GM21619 (cell line): ENCODE results near the gene MVP.
A peak's percentile ranks its signal among the peaks of the same experiment; 100 is the strongest.

Experiments used
- ATAC-seq: cut with Tn5 transposase; IDR thresholded peaks from one replicate; pipeline ENCODE4 v1.9.1; 2021; ENCODE audit not compliant: unreplicated experiment

The MVP gene

GRCh38 chr16:29840240-29840639, 20.0 kb downstream of the MVP start:
- ATAC-seq = no peak

- ATAC-seq = no peak
Observed at GRCh38 chr16:29841631-29842030, 21.4 kb downstream of the MVP start.

DNA sequence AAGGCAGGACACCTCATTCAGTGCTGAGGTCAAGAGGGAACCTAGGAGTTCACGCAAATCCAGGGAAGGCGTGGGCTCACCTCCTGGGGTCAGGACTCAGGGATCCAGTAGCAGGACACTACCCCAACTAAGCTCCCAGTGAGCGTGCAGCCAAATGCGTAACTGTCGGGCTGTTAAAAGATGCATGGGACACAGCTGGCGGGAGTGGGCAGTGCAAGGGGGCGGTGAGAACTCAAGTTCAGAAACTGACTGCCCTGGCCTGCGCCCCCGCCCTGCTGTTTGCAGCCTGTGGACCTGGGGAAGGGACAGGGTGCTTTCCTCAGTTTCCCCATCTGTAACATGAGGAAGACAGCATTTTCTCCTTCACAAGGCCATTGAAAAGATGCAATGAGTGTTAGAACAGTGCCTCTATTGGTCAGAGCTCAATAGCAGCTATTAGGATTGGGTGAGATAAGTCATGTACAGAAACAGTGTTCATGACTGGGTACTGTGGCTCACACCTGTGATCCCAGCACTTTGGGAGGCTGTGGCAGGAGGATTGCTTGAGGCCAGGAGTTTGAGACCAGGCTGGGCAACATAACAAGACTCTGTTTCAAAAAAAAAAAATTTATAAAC, 22.6 kb downstream of the MVP start:
- no peak for ATAC-seq

DNA sequence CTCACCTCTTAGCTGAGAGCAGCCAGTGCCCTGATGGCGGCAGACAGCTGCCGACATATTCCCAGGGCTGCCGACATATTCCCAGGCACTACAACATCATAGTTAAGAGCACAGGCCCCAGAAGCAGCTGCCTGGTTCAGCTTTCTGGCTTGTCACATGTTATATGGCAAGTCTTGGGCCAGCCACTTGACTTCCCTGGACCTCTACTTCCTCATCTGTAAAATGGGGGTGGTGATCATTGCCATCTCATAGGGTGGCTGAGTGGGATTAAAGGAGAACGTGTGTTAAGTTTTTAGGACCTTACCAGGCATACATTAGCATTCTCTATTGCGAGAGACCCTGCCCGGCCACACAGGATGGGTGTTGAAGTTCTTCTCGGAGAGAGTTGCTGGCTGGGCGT, 23.7 kb downstream of the MVP start:
- no peak for ATAC-seq

DNA sequence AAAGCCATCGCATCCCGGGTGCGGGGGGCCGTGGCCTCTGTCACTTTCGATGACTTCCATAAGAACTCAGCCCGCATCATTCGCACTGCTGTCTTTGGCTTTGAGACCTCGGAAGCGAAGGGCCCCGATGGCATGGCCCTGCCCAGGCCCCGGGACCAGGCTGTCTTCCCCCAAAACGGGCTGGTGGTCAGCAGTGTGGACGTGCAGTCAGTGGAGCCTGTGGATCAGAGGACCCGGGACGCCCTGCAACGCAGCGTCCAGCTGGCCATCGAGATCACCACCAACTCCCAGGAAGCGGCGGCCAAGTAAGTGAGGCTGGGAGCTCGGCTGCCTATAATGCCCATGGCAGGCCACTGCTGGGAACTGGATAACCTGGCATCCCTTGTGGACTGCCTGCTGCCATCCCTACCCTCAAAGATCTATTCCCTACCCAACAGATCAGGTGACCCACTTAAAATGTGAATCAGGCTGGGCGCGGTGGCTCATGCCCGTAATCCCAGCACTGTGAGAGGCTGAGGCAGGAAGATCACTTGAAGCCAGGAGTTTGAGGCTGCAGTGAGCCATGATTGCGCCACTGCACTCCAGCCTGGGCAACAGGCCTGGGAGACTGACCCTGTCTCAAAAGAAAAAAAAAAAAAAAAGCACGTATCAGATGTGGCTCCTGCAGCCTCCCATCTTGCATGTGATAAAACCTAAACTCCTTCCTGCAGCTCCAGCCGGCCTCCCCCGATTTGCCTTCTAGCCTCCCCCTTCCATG, 24.5 kb downstream of the MVP start:
- no peak for ATAC-seq

DNA sequence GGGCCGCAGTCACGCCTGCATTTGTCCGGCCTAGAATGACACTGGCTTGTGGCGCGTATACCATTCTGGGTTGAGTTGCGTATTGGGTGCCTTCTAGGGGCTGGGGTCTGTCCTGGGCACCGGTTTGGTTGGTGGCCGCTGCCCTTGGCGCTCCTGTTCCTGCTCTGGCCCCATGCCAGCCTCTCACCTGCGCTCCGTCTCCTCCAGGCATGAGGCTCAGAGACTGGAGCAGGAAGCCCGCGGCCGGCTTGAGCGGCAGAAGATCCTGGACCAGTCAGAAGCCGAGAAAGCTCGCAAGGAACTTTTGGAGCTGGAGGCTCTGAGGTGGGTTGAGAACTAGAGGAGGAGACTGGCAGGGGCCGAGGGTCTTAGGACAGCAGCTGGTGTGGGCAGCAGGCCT, 25.4 kb downstream of the MVP start:
- ATAC-seq = no peak

DNA sequence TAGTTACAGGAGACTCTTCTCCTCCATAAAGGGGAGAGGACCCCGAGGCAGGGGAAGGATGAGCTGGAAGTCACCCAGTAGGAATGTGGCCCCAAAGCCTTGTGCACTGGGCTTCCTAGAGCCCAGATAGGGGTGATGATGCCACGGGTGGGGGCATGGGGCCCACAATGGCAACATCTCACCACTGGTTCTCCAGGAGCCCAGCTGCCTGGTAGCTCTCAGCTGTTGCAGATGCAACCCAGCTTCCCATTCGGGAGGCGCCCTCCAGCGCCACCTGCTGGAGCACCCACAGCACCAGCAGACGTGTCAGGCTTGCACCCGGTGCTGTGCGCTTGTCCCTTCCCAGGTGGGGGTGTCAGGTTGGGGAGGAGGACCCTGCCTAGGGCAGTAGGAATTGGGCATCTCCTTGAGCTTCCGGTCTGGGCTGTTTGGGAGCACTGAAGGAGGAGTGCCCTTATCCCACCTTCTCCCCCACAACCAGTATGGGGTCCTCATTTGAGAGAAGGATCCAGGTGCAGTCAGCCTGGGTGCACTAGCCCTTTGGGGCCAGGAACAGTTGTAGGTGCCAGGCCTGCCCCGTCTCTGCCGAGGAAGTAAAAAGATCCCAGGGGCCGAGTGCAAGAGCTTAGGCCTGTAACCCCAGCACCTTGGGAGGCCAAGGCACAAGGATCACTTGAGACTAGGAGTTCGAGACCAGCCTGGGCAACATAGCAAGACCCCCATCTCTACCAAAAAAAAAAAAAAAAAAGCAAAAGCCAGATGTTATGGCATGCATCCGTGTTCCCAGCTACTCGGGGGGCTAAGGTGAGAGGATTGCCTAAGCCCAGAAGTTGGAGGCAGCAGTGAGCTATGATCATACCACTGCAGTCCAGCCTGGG, 28.4 kb downstream of the MVP start:
- no peak for ATAC-seq

GRCh38 chr16:29849505-29849904, 29.2 kb downstream of the MVP start:
- ATAC-seq = no peak

DNA sequence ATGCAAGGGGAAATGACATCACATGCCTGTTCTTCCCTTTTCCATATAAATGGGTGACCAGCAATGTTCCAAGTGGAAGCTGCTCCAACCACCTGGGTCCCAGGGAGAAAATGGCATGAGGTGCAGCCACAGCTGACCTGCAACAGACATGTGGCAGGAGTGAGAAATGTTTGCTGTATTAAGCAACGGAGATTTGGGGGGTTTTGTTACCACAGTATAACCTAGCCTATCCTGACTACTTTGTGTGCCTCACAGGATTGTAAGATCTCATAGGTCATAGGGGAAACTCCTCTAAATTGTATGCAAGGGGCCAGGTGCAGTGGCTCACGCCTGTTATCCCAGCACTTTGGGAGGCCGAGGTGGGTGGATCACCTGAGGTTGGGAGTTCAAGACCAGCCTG, 30.7 kb downstream of the MVP start:
- ATAC-seq = no peak

DNA sequence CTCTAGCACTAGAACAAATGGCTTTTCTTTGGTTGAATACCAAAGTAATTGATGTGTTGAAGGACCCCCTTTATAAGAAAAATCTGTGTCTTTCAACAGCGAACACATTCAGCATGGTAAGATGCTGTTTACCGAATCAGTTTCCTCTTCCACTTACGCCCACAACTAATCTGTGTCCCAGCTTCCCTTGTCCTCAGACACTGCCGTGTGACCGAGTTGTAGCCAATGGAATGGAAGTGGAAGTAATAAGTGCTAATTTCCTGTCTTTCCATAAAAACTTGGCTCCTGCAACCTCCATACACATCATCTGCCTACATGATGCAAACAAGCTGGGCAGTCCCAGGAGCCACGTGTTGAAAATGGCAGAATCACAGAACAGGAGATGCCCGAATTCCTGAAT, 32.4 kb downstream of the MVP start:
- ATAC-seq = no peak

DNA sequence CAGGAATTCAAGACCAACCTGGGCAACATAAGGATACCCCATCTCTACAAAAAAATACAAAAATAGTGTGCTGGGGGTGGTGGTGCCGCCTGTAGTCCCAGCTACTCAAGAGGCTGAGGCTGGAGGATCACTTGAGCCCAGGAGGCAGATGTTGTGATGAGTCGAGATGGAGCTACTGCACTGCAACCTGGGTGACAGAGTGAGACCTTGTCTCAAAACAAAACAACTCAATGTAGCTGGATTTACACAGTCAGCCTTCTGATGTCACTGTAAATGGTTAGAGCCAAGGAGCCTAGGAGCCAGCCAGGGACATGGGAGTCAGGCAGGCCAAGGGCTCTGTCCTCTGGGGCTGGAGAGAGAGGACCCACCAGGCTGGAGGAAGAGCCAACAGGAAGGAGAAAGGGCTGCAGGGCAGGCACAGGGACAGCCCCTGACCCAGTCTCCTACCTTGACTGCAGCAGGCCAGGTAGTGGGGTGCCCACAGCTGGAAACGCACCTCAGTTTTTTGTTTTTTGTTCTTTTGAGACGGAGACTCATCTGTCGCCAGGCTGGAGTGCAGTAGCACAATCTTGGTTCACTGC, 34.3 kb downstream of the MVP start:
- ATAC-seq = no peak

GRCh38 chr16:29857133-29857760, 37.0 kb downstream of the MVP start:
- no peak for ATAC-seq

DNA sequence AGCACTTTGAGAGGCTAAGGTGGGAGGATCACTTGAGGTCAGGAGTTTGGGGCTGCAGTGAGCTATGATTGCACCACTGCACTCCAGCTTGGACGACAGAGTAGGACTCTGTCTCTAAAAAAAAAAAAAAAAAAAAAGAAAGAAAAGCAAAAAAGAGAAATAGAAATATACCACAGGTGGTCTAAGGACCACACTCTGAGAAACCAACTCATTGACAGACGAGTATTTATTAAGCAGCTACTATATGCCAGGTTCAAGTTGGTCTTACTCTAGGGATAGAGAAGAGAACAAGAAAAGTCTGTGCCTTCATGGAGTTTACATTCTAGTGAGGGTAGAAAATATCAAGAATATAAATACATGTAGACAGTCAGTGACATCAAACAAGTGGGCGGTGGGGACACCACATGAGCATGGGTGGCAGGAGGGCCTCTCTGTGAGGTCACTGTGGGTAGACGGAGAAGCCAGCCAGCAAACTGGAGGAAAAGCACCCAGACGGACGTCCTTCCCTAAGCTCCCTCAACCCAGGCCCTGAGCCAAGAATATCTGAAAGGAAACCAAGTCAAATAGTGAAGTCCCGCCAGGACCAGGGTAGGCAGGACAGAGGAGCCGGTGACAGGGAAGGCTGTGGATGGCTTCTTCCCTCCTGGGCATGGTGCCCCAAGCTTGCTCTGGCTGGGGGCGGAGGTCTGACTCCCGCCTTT, 38.0 kb downstream of the MVP start:
- ATAC-seq = no peak

- no peak for ATAC-seq
Observed at GRCh38 chr16:29858974-29859373, 38.7 kb downstream of the MVP start.

DNA sequence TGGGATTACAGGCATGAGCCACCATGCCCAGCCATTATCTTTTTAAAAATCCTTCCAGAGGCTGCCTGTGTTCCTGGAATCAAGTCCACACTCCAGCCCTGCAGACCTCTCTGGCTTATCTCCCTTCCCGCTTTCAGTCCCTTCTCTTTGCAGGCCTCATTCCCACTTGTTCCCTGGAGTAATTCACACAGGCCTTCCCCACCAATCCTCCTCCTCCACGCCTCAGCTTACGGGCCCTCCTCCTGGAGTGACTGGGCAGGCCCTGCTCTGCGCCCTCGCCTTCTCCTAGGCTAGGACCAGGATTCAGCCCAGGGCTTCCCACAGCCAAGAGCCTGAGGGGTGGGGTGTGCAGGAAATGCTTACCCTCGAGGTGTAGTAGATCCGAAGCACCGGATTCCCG, 40.0 kb downstream of the MVP start:
- ATAC-seq = no peak

DNA sequence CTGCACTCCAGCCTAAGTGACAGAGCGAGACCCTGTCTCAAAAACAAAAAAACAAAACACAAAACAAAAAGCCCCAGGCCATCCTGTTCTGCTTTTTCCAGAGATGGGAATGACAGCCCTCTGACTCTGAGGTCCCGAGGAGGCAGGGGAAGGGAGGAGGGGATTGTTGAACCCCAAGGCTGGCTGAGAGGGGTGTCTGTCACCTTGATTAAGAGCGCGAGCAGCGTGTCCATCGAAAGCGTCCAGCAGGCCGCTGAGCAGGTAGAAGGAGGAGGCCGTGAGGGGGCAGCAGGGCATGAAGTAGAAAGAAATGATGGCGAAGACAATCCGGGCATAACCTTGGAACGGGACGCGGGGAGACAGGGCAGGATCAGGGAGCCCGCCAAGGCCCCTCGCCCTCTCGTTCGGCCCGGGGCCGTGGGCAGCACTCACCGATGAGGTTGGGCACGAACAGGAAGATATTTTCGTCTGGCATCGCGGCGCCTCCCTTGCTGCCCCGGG, 42.2 kb downstream of the MVP start:
- ATAC-seq = no peak

DNA sequence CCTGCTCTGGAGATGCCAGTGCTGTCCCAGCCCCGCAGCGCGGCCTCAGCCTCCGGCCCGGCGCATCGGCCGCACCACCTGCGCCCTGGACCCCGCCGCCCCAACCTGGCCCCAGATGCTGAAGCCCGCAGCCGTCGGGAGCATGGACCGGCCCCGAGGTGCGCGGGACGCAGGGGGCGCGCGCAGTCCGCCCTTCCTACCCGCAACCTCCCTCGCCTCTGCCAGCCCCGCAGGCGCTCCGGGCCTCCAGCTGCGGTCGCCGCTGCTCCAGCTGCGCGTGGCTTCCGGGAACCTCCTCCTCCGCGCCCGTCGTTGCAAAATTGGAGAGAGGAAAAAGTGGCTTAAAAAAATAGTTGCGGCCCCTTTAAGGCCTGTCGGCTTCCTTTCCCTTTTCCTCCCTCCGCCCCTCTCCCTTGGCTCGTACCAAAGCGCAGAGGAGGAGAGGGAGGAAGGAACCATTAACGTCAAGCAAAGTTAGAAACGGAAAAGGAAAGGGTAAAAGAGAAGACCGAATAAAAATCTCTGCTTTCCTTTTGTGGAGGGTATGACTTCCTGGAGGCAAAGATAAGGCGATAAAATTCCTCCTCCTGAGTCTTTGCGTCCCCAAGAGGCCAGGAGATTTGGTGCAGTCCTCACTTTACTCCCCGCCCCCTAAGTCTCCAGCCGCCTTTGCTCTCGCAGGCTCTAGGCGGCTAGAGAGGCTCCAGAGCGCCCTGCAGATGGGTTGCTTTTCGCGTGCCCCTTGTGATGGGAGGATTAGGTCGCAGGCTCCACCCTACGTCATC, 42.8 kb downstream of the MVP start, which contains the start of gene CDIPT:
CDIPT (minus strand) TSS at position 343 of the 785 bp plus-strand sequence. CDS start 369 bp downstream, outside the sequence.
- peak; percentile 92 for ATAC-seq

GRCh38 chr16:29863669-29863984, 43.4 kb downstream of the MVP start:
- ATAC-seq = no peak

DNA sequence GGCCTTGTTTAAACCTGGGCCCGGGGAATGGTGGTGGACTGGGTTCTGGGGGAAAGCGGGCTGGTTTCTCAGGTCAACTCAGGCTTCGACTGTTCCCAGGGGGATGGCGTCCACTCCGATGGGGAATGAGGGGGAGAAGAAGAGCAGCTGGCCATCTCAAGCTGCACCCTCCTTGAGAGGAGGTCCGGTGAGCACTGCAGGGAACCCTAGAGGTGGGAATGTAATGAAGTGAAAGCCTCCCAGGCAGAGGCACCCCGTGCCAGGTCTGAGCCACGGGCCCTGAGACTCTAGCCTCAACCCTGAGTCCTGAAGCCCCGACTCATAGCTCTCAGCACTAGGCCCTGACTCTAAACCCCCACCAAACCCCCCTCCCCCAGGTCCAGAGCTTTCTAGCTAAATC, 43.9 kb downstream of the MVP start:
- ATAC-seq = no peak
